NCI-H2171 treated with DMSO at 0.1 percent for 48 hours (cell line): Measurements from ENCODE around the gene UBQLN4.
A peak's percentile ranks its signal among the peaks of the same experiment; 100 is the strongest.
"Not testable (repeated sequence)": the region's sequence is repeated elsewhere in the genome, so short reads cannot be mapped to it uniquely, and the experiment has no call there.

Experiments used
- DNase-seq: peaks from one replicate; lab custom pipeline; 2025; lab: John Stamatoyannopoulos, UW

The UBQLN4 gene

DNA sequence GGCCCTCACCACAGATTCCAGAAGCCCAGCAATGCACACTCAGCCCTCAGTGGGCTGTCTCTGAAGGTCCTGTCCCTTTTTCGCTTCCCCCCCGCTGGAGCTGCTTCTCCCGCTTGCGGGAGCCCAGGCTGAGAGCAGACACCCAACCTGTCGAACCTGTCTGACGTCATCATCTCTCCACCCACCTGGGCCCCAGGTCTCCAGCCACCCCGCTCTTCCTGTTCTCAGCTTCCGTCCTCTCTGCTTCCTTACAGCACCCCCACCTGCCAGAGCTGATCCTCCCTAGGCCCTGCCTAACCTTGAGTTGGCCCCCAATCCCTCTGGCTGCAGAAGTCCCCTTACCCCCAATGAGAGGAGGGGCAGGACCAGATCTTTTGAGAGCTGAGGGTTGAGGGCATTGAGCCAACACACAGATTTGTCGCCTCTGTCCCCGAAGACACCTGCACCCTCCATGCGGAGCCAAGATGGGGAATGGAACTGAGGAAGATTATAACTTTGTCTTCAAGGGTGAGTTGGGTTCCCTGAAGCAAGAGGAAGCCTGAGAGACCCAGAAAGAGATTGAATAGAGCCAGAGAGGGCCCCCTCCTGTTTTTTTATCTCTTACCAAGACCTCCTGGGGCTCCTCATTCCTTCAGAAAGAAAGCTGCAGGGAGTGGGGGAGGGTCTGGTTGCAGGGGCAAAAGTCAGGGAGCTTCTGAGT, 7.5 kb upstream of the UBQLN4 start, which contains the start of gene RAB25:
RAB25 (plus strand) TSS at position 224 of the 700 bp plus-strand sequence; CDS start at position 465, 241 bp downstream.
- peak; percentile 89 for DNase-seq

GRCh38 chr1:156056326-156056849, 2.8 kb upstream of the UBQLN4 start:
- DNase-seq, result no peak

DNA sequence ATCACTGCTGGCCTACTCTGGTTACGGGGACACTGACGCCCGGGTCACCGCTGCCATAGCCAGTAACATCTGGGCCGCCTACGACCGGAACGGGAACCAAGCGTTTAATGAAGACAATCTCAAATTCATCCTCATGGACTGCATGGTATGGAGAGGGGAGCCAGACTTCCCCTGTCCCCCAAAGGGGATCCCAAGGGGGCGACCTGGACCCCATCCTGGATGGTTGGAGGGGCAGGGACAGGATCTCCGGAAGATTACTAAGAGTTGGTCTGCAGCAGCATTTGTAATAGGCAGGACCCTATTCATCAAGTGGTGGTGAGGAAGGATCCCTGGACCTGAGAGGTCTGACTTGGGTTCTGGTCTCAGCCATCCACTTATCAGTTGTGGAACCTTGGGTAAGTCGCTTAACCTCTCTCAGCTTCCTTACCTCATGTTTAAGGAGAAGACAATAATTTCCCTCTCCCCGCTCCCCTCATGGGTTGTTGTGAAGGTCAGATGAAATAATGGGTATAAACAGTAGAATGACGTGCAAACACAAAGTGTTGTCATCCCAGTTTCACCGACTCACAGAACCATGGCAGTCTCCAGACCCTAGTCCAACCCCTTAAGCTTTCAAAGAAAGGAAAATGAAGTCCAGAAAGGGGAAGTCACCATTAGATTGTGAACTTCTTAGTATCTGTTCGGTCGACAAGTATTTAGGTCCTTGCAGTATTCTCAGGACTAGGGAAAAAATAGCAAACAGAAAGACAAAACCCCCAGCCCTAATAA, 1.9 kb upstream of the UBQLN4 start:
- DNase-seq, result no peak

- peak; percentile 99 for DNase-seq
Observed at GRCh38 chr1:156054500-156055280, 1.1 kb upstream of the UBQLN4 start, which contains the start of gene LAMTOR2. TSS of gene LAMTOR2 (plus strand) at chr1:156054782. CDS start at chr1:156054890, 108 bp downstream.

GRCh38 chr1:156052862-156053767, 483 bp downstream of the UBQLN4 start:
- peak; percentile 70 for DNase-seq

GRCh38 chr1:156051011-156051725, 2.4 kb downstream of the UBQLN4 start:
- no peak for DNase-seq

- no peak for DNase-seq
Observed at GRCh38 chr1:156050376-156050775, 3.2 kb downstream of the UBQLN4 start.

DNA sequence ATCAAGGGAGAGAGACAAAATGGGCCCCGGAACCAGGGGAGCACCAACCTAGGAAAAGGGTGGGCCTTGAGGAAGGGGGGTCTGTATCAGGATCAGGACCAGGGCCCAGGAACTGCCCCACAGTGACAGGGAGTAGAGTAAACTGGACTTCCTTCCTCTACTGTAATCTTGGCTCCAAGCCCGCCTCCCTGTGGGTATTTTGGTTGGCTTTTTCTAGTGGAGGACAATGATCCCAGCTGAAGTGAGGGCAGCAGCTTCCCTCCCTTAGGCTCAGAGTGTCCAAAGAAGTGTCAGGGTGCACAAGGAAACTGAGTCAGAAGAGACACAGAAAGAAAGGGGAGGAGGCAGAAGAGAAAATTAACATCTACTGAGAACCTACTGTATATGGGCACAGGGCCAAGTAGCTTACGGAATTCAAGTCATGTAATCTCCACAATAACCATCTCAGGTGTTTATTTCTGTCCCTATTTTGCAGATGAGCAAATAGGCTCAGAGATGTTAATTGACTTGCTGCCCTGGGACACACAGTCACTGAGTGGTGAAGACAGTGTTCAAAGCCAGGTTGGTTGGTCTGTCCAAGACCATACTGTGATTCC, 4.8 kb downstream of the UBQLN4 start:
- DNase-seq, result no peak

GRCh38 chr1:156045076-156045475, 8.5 kb downstream of the UBQLN4 start:
- no peak for DNase-seq

- no peak for DNase-seq
Observed at GRCh38 chr1:156042828-156043227, 10.8 kb downstream of the UBQLN4 start.

DNA sequence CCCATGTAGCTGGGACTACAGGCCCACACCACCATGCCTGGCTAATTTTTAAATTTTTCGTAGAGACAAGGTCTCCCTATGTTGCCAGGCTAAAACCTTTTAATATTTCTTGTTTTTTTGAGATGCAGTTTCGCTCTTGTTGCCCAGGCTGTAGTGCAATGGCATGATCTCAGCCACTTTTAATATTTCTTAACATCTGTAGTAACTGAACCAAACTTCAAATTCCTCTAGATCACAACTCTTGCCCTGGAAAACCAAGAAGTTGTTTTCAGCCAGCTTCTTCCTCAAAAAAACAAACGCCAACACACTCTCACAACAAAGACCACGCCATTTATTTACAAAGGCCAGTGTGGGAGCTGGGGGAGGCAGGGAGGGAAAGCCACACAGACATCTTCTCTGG, 18.6 kb downstream of the UBQLN4 start:
- DNase-seq, result not testable (repeated sequence)

DNA sequence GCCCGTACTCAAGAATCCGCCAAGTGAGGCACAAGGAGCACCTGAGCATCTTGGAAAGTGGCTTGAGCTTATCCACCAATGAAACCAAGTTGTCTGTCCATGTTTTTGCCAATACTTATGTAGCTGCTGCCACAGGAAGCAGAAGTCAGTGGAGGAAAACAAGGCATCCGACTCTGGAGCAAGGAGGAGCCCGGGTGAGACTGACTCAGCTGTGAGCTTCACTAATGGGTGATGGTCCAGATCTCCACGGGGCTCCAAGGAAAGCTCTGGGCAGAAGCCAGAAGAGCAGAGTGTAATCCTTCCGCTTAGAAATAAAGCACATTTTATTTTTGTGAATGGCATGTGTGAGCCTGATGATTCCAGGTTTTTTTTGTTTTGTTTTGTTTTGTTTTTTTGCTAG, 20.6 kb downstream of the UBQLN4 start:
- DNase-seq, result no peak

DNA sequence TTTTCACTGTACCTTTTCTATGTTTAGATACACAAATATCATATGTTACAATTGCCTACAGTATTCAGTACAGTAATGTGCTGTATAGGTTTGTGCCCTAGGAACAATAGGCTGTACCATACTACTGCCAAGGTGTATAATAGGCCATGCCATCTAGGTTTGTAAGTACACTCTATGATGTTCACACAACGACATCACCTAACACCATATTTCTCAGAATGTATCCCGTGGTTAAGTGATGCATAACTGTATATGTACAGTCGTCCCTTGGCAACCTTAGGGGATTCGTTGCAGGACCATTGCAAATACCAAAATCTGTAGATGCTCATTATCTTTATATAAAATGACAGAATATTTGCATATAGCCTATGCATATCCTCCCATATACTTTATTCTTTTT, 27.0 kb downstream of the UBQLN4 start:
- DNase-seq, result no peak

DNA sequence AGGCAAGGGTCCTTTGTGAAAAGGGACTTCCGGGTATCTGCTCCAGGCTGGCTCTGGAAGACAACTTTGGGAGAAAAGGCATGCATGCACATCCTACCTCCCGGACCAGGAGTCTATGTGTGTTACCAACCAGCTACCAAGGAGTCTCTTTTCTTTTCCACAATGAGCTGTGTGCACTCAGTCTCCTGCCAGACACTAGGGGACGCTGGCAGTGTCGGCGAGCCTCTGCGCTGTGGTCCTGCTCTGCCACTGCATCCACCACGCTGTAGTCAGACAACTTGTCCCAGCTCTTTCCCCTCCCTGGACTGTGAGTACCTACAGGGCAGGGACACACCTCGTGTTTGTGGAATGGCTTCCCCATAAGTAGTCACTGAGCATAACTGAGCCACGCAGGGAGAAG, 27.7 kb downstream of the UBQLN4 start:
- DNase-seq, result no peak

DNA sequence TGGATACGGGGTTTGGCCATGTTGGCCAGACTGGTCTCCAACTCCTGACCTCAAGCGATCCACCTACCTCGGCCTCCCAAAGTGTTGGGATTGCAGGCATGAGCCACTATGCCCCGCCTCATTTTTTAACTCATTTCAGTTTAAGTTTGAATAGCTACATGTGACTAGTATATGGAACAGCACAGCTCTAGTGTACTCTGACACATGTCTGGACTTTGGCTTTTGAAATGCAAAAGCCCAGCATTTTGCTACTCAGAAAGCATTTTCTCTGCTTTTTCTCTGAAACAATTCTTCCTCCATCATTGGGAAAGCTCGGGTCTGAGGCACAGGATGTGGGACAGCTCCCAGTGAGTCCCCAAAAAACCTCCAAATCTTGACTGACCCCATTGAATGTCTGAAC, 28.8 kb downstream of the UBQLN4 start:
- DNase-seq, result no peak

DNA sequence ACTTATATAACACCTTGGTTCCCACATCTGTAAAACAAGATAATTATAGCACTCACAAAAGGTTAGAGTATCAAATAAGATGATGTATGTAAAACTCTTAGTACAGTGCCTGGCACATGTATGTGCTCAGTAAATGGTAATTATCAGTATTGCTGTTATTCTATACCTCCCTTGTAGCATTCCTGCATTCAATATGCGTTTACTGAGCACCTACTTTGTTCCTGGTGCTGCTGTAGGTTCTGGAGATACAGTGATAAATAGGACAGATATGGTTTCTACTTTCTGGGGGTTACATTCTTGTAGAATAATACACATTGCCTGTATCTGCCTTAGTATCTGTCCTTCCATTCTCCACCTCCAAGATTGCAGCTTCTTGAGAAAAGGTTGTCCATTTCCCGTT, 31.6 kb downstream of the UBQLN4 start:
- no peak for DNase-seq

- no peak for DNase-seq
Observed at GRCh38 chr1:156021093-156021428, 32.5 kb downstream of the UBQLN4 start.

DNA sequence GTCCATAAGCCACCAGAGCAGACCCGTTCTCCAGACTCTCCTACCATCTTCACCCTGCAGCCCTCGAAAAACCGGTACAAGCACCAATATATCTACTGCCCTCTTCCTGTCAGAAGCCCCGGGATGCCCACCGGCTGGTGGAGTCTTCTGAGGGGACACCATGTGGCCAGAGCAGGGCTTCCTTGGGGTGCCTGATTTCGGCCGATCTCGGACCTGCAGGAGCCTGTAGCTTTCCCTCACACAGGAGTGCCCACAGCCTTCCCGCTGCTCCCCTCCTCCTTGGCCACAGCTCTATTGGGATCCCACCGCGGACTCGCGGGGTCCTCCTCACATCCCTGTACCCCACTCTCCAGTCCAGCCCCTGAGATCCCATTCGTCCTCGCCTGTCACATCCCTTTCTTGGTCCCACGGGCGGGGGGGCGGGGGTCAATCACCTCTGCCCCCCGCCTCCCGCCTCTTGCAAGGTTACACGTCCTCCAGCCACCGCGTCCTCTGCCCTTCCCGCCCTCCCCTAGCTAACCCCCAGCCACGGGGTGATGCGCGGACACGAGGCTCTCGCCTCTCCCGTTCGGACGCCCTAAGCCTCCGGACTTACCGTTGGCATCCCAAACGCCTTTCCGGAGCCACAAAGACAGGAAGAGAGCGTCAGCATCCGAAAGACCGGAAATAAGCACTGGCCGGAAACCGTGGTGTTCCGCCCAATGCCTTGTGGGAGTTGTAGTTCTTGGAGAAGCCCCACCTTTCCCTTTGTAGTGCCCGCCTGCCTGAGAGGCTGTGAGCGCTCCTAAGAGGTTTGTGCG, 33.1 kb downstream of the UBQLN4 start, which contains the start of gene SSR2:
SSR2 (minus strand) TSS at position 659 of the 800 bp plus-strand sequence. CDS start 784 bp downstream, outside the sequence.
- peak; percentile 93 for DNase-seq

DNA sequence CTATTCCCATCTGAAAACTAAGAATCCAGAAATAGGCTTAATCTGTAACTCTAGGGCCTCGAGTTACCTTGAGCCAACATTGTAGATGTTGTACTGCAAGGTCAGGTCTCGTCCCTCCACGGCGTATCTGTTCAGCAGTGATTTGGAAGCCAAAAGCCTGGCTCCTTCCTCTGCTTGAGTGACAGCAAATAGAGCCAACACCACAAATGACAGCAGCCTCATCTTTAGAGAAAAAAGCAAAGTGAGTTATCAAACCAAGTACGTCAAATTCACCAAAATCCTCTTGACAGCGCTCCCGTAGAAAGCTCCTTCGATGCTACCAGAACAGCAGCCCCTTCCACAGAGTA, 33.7 kb downstream of the UBQLN4 start:
- no peak for DNase-seq
